NCI-H460 (cell line): ENCODE results near the gene FBXO31. TPM values are rescaled to one million over a fixed set of nuclear protein-coding genes. Genes with fewer than 3 reads are reported as not detected.
A peak's percentile ranks its signal among the peaks of the same experiment; 100 is the strongest.

Experiments
- DNase-seq: peaks from one replicate; pipeline ENCODE4 v3.0.0-alpha.2; 2016; ENCODE audit warnings: low read depth; ENCODE audit errors: extremely low read depth
- total RNA-seq: library from RNA; depleted of rRNA; stranded (reverse); fragments of >200 nt; shearing (Covaris generic); gene quantifications from 2 replicates; pipeline ENCODE4 v1.2.3, GENCODE V29; 2014; rRNA removed

FBXO31 gene
- total RNA-seq, 1 experiment from 2014 or later, result 9.1 TPM

DNA sequence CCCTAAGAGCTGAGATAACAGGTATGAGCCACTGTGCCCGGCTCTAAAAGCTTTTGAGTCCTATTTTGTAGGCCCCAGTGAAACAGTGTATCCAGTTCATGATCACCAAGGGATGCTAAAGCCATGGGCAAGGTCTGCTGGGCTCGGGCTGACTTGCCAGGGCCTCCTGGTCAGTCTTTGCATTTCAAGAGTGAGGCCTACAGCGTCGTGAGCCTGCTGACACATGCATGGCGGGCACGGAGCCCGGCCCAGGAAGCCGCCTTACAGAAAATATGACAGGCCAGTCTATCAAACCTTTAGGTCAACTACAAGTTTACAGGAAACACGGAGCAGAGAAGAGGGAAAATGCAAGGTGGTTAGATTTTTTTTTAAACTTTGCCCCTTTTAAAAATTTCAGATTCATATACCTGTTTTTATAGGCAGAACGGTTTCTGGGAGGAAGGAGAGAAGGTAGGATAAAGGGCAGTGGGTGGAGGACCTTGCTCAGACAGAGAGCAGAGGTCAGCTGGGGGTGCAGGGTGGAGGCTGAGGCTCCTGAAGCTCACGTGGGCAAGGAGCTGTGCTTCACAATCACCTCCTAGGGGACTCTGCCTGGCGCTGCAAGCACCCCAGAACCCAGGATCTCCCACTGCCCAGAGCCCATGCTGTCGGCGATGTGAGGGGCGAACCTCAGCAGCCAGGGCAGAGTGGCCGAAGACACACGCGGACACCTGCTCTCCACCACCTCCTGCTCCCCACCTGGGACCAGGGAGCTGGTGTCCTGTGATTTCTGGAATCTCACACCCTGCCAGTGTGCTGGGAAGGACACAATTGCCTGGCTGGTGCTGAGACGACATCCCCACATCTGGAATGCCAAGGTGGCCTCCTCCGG lies 87.7 kb downstream of the FBXO31 start:
- DNase-seq, result no peak

DNA sequence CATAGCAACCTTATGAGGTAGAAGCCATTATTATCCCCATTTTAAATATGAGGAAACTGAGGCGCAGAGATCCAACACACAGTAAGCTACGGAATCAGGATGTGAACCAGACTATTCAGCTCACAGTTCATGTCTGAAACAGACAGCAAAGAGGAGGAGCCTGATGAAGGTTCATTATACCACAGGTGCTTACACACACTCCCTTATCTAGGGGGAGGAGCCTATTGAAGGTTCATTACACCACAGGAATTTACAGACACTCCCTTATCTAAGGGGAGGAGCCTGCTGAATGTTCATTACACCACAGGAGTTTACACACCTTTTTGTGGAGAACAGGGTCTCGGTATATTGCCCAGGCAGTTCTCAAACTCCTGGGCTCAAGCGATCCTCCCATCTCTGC lies 88.3 kb downstream of the FBXO31 start:
- DNase-seq, result no peak

DNA sequence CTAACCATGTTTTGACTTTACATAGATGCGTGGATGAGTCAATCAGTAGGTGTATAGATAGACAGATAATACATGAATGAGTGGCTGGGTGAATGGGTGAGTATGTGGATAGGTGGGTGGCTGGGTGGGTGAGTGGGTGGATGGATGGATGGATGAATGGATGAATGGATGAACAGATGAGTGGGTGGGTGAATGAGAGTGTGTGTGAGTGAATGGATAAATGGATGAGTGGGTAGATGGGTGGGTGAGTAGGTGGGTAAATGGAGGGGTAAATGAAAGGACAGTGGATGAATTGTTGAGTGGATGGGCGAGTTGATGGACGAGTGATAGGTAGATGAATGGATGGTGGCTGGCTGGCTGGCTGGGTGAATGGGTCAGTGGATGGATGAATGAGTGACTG lies 89.6 kb downstream of the FBXO31 start:
- no peak for DNase-seq

DNA sequence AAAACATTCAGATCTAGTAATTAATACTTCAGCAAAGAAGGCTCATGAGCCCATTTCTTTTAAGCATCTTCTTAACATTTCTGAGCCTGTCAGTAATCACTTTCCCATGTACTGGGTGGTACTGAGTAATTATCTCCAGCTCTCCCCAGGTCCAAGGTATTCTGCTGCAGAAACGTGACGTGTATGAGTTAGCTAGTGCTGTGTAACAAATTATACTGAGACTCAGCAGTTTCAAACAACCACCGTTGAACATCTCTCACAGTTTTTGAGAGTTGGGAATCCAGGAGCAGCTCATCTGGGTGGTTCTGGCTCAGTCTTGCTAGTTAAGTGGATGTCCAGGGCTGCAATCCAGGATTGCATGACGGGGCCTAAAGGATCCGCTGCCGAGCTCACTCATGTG lies 91.6 kb downstream of the FBXO31 start:
- no peak for DNase-seq

DNA sequence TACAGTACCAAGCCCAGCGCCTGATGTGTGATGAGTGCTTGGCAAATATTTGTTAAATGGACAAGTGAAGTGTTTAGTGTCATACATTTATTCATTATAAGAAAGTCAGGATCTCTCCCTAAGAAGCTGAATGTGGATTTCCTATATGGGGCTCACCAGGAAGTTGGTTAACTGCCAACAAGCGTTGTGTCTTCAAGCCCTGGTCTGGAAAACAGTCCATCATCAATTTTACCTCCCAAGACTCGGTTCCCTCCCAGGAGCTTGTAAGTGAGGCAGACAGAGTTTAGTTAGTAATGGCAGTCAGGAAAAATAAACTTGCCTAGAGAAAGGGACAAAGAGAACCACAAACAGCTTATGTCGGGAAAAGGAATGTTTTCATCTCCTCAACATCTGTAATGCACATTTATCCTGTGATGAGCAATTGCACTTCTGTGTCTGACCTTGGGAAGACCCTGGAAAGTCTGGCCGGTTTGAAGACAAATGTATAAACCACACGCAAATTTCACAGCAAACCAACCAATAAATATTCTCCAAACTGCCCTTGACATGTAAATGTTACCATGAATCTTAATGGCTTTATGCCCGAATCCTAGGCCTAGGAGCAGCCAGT lies 94.7 kb downstream of the FBXO31 start:
- DNase-seq, result no peak

DNA sequence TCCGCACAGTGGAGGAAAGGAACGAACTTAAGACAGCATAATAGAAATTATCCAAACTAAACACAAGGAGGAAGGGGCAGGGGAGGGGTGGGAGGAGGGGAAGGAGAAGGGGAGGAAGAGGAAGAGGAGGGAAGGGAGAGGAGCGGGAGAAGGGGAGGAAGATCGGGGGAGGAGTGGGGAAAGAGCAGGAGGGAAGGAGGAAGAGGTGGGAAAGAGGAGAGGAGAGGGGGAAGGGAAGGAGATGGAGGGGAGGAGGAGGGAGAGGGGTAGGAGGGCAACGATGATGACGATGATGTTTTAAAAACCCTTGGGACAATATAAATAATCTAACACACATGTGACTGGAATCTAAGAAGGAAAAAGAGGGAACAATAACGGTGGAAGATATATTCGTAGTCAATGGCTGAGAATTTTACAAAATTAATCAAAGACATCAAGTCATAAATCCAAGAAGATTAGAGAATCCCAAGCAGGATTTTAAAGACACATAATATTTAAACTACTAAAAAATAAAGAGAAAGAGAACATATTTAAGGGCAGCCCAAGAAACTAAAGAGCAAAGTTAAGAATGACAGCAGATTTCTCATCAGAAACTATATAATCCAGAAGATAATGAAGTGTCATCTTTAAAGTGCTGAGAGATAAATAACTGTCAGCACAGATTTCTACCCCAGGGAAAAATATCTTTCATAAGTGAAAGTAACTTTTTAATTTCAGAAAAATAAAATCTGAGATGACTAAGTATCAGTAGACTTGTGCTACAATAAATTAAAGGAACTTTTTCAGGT lies 96.5 kb downstream of the FBXO31 start:
- DNase-seq, result no peak

DNA sequence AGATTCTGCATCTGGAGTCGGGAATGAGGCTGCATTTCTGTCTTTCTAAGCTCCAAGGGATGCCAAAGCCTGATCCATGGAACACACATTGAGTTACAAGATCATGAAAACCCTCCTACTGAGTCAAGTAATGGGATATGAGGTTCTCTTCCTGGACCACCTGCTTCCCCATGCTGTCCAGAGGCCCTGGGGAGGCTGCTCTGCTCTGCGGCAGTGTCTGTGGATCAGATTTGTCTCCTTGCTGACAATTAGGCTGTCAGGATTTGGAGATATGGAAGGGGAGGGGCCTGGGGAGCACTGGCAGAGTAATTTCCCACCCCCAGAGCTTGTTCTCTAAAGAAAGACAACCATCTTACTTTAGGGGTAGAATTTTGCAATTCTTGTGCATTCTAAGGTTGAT lies 99.4 kb downstream of the FBXO31 start:
- DNase-seq, result no peak

DNA sequence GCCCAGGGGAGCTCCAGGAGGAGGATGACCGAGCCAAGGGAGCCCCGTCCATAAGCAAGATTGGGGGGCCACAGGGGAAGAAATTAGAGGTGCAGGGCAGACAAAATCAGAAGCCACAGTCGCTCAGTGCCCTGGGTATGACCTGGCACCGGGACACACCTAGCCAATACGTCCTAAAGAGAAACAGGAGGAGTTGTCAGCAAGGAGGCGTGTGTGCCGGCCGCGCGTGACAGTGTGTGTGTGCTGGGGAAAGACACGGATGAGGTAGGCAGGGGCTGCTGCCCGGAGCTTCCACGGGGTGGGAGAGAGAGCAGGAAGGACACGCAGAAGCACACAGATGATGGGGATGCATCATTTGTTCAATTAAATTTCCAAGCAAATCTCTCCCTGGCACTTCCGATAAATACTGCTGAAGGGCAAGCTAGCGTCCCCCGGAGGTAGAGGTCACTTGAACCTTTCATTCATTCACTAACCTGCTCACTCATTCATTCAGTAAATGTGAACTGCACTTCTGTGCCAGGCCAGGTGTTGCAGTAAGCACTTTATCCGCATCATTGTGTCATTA lies 104.4 kb downstream of the FBXO31 start:
- no peak for DNase-seq

DNA sequence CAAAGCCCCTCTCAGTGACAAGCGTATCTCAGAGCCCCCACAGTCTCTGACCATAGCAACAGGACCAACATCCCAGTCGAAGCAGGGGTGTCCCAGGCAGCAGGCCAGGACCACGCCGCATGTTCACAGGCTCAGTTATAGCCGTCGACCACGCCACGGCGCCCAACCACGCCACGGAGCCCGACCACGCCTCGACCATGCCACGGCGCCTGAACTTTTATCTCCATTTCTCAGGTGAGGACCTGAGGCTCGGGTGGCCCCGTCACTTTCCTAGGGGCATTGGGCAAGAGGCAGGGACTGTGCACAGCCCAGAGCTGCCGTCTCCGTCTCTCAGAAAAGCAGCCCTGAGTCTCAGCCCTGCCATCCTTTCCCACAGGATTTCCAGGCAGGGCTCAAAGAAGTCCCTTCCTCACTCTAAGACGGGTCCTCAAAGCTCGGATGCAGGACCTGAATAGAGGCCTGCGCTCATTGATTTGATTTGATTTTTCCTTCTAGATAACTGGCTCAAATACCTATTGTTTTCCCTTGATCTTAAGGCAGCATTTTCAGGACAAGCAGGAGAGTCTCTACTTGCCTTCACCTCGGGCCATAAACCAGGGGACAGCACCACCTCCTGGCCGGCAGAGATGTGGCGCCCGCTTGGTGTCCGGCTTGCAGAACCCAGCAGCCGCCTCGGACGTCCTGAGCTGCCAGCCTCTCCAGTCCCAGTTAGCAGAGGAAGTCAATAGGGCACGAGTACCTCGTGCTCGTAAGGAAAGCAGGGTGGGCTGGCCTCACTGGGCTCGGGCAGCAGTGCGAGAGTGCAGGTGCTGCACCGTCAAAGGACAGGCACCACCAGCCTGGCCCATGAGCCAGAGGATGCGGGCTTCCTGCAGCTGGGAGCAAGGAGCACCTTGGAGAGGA lies 105.1 kb downstream of the FBXO31 start:
- peak; percentile 65 for DNase-seq

Other genes with a start within 250 kb of the FBXO31 start
- gene C16orf95, start 66.4 kb downstream of the FBXO31 start, total RNA-seq, result 2.7 and 2.8 TPM in 2 replicates
- 33.6 and 42.9 TPM in 2 replicates for gene MAP1LC3B, start 8.6 kb upstream of the FBXO31 start, total RNA-seq
- 4.7 and 4.8 TPM in 2 replicates for gene ZCCHC14, start 109.2 kb upstream of the FBXO31 start, total RNA-seq
- 0.67 and 0.72 TPM in 2 replicates for gene JPH3, start 218.7 kb upstream of the FBXO31 start, total RNA-seq